ENCODE results near the gene POLR2F.

DNA sequence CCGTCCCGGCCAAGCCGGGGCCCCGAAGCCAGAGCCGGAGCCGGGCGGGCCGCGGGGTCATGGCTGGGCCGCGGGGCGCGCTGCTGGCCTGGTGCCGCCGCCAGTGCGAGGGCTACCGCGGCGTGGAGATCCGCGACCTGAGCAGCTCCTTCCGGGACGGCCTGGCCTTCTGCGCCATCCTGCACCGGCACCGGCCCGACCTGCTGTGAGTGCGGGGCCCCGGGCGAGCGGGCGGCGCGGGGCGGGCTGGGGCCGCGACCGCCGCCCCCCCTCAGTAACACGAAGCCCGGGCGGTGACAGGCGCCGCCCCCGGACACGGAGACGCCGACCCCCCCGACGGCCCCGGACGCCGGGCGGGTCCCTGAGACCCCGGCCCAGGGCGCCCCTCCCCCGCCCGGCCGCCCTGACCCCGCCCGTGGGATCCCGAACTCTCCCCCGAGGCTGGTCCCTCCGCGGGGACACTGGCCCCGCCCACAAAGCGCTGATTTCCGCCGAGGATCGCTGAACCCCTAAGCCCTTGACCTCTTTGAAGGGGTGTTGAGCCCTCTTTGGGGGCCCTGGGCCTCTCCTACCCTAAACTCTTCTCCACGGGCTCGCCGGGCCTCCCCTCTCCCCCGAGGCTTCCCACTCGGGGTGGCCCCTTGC is 47.0 kb upstream of the POLR2F start:
- no peak for TF ChIP-seq POLR2A (IDR thresholded peaks at IDR 0.05; ENCODE audit: low read length)
- TF ChIP-seq GATA1 (IDR thresholded peaks at IDR 0.05; ENCODE audit: low read depth, low read length), result no peak

All from erythroblast (primary cell).